ENCODE measurements around the gene IFIT2.

GRCh38 chr10:89335226-89335625, 33.4 kb downstream of the IFIT2 start:
- TF ChIP-seq FOXM1 (IDR thresholded peaks at IDR 0.05; ENCODE audit: borderline replicate concordance) (no peak), BHLHE40 (IDR thresholded peaks at IDR 0.05; ENCODE audit: borderline replicate concordance) (no peak), NFRKB (IDR thresholded peaks at IDR 0.05) (no peak), SUZ12 (IDR thresholded peaks at IDR 0.05) (no peak), ELF4 (IDR thresholded peaks at IDR 0.05) (no peak), ARNT (IDR thresholded peaks at IDR 0.05) (no peak), SP1 (IDR thresholded peaks at IDR 0.05) (no peak), CTBP1 (IDR thresholded peaks at IDR 0.05; ENCODE audit: borderline replicate concordance) (no peak), L3MBTL2 (conservative IDR thresholded peaks at IDR 0.05) (no peak), TARDBP (IDR thresholded peaks at IDR 0.05) (no peak), ZNF384 (IDR thresholded peaks at IDR 0.05) (no peak), PKNOX1 (IDR thresholded peaks at IDR 0.05) (no peak), LEF1 (IDR thresholded peaks at IDR 0.05; ENCODE audit: borderline replicate concordance) (no peak), FOXA1 (IDR thresholded peaks at IDR 0.05) (no peak)
